DND-41 (cell line): ENCODE data around the gene CD70.

ENCODE experiments used
- EZH2 ChIP-seq: IDR thresholded peaks from 3 replicates; pipeline ENCODE4 v1.6.1; 2012; ENCODE audit warnings: borderline replicate concordance, low read depth, mild to moderate bottlenecking, moderate library complexity, low read length, inconsistent platforms; ENCODE audit not compliant: severe bottlenecking
- TF ChIP-seq, protein P1 (sequence below): IDR thresholded peaks from 2 replicates; pipeline ENCODE4 v1.5.1; 2012; ENCODE audit warnings: borderline replicate concordance, low read length, moderate library complexity, mild to moderate bottlenecking; ENCODE audit not compliant: poor library complexity, severe bottlenecking; ENCODE audit errors: extremely low read depth

DNA sequence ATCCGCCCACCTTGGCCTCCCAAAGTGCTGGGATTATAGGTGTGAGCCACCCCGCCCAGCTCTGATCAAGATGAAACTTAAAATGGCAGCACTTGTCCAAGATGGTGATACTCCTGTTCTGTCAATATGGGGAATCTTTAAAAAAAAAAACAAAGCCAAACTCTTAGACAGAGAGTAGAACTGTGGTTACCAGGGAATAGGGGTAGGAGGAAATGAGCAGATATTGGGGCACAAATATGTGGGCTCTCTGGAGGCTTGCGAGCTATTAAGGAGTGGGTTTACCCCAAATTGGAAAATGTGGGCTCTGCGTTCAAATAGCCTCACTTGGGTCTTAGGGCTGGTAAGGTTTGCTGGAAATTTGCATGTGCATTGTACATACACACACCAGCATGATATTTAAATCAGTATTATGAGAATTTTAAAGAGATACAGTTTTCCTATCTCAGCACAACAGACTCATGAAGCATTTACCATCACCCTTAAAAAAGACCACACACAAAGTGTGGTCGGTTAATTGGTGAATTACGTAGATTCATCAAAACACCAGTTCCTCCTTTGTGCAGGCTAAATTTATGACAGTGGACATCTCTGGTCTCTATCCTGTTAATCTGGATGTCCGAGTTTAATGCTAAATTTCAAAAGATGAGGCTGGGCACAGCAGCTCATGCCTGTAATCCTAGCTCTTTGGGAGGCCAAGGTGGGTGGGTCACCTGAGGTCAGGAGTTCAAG lies 11.3 kb downstream of the CD70 start:
- TF ChIP-seq, protein P1, sequence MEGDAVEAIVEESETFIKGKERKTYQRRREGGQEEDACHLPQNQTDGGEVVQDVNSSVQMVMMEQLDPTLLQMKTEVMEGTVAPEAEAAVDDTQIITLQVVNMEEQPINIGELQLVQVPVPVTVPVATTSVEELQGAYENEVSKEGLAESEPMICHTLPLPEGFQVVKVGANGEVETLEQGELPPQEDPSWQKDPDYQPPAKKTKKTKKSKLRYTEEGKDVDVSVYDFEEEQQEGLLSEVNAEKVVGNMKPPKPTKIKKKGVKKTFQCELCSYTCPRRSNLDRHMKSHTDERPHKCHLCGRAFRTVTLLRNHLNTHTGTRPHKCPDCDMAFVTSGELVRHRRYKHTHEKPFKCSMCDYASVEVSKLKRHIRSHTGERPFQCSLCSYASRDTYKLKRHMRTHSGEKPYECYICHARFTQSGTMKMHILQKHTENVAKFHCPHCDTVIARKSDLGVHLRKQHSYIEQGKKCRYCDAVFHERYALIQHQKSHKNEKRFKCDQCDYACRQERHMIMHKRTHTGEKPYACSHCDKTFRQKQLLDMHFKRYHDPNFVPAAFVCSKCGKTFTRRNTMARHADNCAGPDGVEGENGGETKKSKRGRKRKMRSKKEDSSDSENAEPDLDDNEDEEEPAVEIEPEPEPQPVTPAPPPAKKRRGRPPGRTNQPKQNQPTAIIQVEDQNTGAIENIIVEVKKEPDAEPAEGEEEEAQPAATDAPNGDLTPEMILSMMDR = no peak
- no peak for TF ChIP-seq EZH2
